HCT116 (cell line): ENCODE data around the gene IER3. TPM values are rescaled to one million over a fixed set of nuclear protein-coding genes. Genes with fewer than 3 reads are reported as not detected.

Experiments
- ATAC-seq: fragments of 200-7000 bp; cut with Tn5 transposase; 2 replicates; pipeline ENCODE4 v1.9.1; 2020; ENCODE audit warnings: mild to moderate bottlenecking, moderate library complexity
- BruUV-seq: library from RNA; stranded (reverse); fragments of 400-500 nt; replicated peaks from 2 replicates; lab custom pipeline; 2021; lab: Mats Ljungman, UMichigan
- CTCF ChIA-PET: fragments of 300-600 bp; sonication (Branson Sonifier 250); formaldehyde crosslinking; loops from one replicate; lab custom pipeline; 2021; ENCODE audit warnings: antibody characterized with exemption; lab: Charles Lee
- POLR2A ChIA-PET: fragments of 300-600, 350-600 bp; sonication (Branson Sonifier 250); formaldehyde crosslinking; loops from one replicate; lab custom pipeline; 2021; ENCODE audit warnings: antibody characterized with exemption; lab: Charles Lee
- RAD21 ChIA-PET, 2 experiments: fragments of 300-600 bp; sonication (Branson Sonifier 250); formaldehyde crosslinking; loops; one replicate each; lab custom pipeline; 2023; ENCODE audit warnings: low total read pairs in 2 of 2; ENCODE audit not compliant: uncharacterized antibody in 2 of 2, unreplicated experiment in 2 of 2, low non-redundant PET in 1 of 2; lab: Charles Lee
- DNase-seq: peaks from one replicate; pipeline ENCODE4 v3.0.0-alpha.2; 2010; ENCODE audit warnings: low read depth, low spot score
- H2AFZ ChIP-seq: fragments of 200-600 bp; shearing (Covaris generic), sonication (generic); 2 replicates; pipeline ENCODE4 v1.6.1; 2017; ENCODE audit warnings: low read depth, mixed run types, mixed read lengths, antibody characterized with exemption, low read length; ENCODE audit not compliant: poor library complexity, severe bottlenecking
- H3K27ac ChIP-seq: 2 replicates; pipeline ENCODE4 v1.5.1; 2012; ENCODE audit warnings: low read depth, low read length
- H3K27me3 ChIP-seq: fragments of 200-600 bp; sonication (generic); 2 replicates; pipeline ENCODE4 v1.6.1; 2016; ENCODE audit warnings: mixed run types, low read length, mixed read lengths; ENCODE audit not compliant: insufficient read depth
- H3K36me3 ChIP-seq, 2 experiments: fragments of 200-500 bp in 1 of 2; fragments of 200-600 bp in 1 of 2; sonication (Bioruptor generic) in 1 of 2; sonication (generic) in 1 of 2; 2 replicates each; pipeline versions ENCODE4 v1.5.1 to v1.6.1; 2014 to 2016; ENCODE audit warnings: low read length in 2 of 2, inconsistent platforms in 1 of 2, mixed read lengths in 1 of 2, mixed run types in 1 of 2; ENCODE audit not compliant: insufficient read depth in 2 of 2, control insufficient read depth in 1 of 2
- H3K4me1 ChIP-seq, 2 experiments: fragments of 200-600 bp in 1 of 2; sonication (generic) in 1 of 2; 2 replicates each; pipeline versions ENCODE4 v1.5.1 to v1.6.1; 2012 to 2017; ENCODE audit warnings: low read length in 2 of 2, inconsistent platforms in 1 of 2, mild to moderate bottlenecking in 1 of 2, mixed read lengths in 1 of 2, mixed run types in 1 of 2, moderate library complexity in 1 of 2; ENCODE audit not compliant: insufficient read depth in 2 of 2, control insufficient read depth in 1 of 2
- H3K4me2 ChIP-seq: fragments of 200-600 bp; sonication (generic); 2 replicates; pipeline ENCODE4 v1.6.1; 2017; ENCODE audit warnings: mixed run types, low read length, mixed read lengths
- H3K4me3 ChIP-seq, 2 experiments: fragments of 200-600 bp in 1 of 2; sonication (generic) in 1 of 2; replicated peaks in 1 of 2; 2 replicates each; pipeline ENCODE4 v1.5.1; 2011 to 2016; ENCODE audit warnings: low read length in 2 of 2, control low read depth in 1 of 2, low read depth in 1 of 2, mild to moderate bottlenecking in 1 of 2, mixed read lengths in 1 of 2, mixed run types in 1 of 2
- H3K79me2 ChIP-seq: fragments of 200-600 bp; sonication (generic); 2 replicates; pipeline ENCODE4 v1.6.1; 2017; ENCODE audit warnings: mild to moderate bottlenecking, mixed run types, low read length, moderate library complexity, mixed read lengths; ENCODE audit not compliant: insufficient read depth
- H3K9ac ChIP-seq: fragments of 200-600 bp; sonication (generic); 2 replicates; pipeline ENCODE4 v1.6.1; 2016; ENCODE audit warnings: low read length, mixed read lengths
- H3K9me2 ChIP-seq: fragments of 200-600 bp; sonication (generic), shearing (Covaris generic); 2 replicates; pipeline ENCODE4 v1.6.1; 2017; ENCODE audit warnings: mixed run types, mild to moderate bottlenecking, moderate library complexity; ENCODE audit not compliant: insufficient read depth
- H3K9me3 ChIP-seq, 2 experiments: fragments of 200-500 bp in 1 of 2; fragments of 200-600 bp in 1 of 2; sonication (Bioruptor generic) in 1 of 2; sonication (generic) in 1 of 2; 2 replicates each; pipeline ENCODE4 v1.6.1; 2014 to 2017; ENCODE audit warnings: low read length in 2 of 2, mixed read lengths in 2 of 2, inconsistent platforms in 1 of 2, low read depth in 1 of 2, mild to moderate bottlenecking in 1 of 2, mixed run types in 1 of 2, moderate library complexity in 1 of 2; ENCODE audit not compliant: control insufficient read depth in 1 of 2, insufficient read depth in 1 of 2
- H4K20me1 ChIP-seq: fragments of 200-600 bp; sonication (generic), shearing (Covaris generic); 2 replicates; pipeline ENCODE4 v1.6.1; 2017; ENCODE audit warnings: mixed run types, mild to moderate bottlenecking, moderate library complexity; ENCODE audit not compliant: insufficient read depth
- CEBPB ChIP-seq: IDR thresholded peaks from 2 replicates; pipeline ENCODE4 v1.6.1; 2012; ENCODE audit warnings: low read depth
- CTCF ChIP-seq, 3 experiments: fragments of 200-600 bp in 1 of 3; sonication (generic) in 1 of 3; IDR thresholded peaks in 2 of 3; conservative IDR thresholded peaks in 1 of 3; 2 replicates each; pipeline ENCODE4 v1.5.1; 2012 to 2017; ENCODE audit warnings: low read depth in 2 of 3, low read length in 2 of 3, antibody characterized with exemption in 1 of 3, borderline replicate concordance in 1 of 3, control low read depth in 1 of 3, mild to moderate bottlenecking in 1 of 3, mixed read lengths in 1 of 3, mixed run types in 1 of 3, moderate library complexity in 1 of 3; ENCODE audit not compliant: insufficient read depth in 1 of 3
- EGR1 ChIP-seq: IDR thresholded peaks from 2 replicates; pipeline ENCODE4 v1.6.1; 2012; ENCODE audit warnings: low read depth
- EZH2 ChIP-seq: fragments of 200-600 bp; sonication (generic); IDR thresholded peaks from 2 replicates; pipeline ENCODE4 v1.6.1; 2017; ENCODE audit warnings: antibody characterized with exemption, mixed run types
- EZH2phosphoT487 ChIP-seq: fragments of 200-600 bp; IDR thresholded peaks from 2 replicates; pipeline ENCODE4 v1.6.1; 2018; ENCODE audit warnings: antibody characterized with exemption, borderline replicate concordance
- FOSL1 ChIP-seq: IDR thresholded peaks from 2 replicates; pipeline ENCODE4 v1.6.1; 2012; ENCODE audit warnings: low read depth
- JUND ChIP-seq: IDR thresholded peaks from 2 replicates; pipeline ENCODE4 v1.6.1; 2012
- MAX ChIP-seq: IDR thresholded peaks from 2 replicates; pipeline ENCODE4 v1.6.1; 2012
- POLR2AphosphoS5 ChIP-seq: IDR thresholded peaks from 2 replicates; pipeline ENCODE4 v1.6.1; 2011; ENCODE audit warnings: mild to moderate bottlenecking, low read depth, low read length, moderate library complexity
- SP1 ChIP-seq: IDR thresholded peaks from 2 replicates; pipeline ENCODE4 v1.6.1; 2012; ENCODE audit warnings: low read depth
- ZBTB33 ChIP-seq: IDR thresholded peaks from 2 replicates; pipeline ENCODE4 v1.6.1; 2011; ENCODE audit warnings: mild to moderate bottlenecking, low read length, moderate library complexity; ENCODE audit not compliant: insufficient replicate concordance; ENCODE audit errors: extremely low read depth
- intact Hi-C: fragments of 100-400 bp; cut with micrococcal nuclease; formaldehyde crosslinking; loops from 2 replicates; pipeline ENCODE4 v1.10.0; 2022
- total RNA-seq: library from RNA; stranded (reverse); gene quantifications from one replicate; pipeline ENCODE4 v1.2.1, GENCODE V29; 2021; ENCODE audit not compliant: unreplicated experiment

Gene IER3
- total RNA-seq, 1 experiment from 2014 or later, result 952 TPM

DNA sequence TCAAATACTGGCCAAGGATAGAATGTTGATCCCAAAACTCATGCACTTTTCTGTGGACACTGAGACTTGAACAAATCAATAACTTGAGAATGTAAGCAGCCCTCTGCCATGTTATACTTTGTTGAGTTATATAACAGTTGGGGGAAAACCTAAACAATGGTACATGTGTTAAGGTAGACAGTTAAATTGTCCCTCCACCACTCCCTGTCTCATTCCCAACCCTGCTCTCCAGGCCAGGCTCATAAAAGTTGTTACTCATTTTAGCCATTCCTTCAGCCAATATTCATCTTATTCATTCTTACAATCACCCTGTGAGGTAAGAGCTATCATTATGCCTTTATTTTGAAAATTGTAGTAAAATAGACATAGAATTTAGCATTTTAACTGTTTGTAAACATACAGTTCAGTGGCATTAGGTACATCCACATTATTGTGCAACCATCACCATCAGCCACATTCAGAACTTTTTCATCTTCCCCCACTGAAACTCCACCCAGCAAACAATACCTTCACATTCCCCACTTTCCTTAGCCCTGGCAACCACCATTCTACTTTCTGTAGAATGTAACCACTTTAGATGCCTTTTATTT, 38.2 kb upstream of the IER3 start:
- POLR2A ChIA-PET, result interaction anchor here (0.9 to 14.9 kb wide), 18 partner anchors 8 to 60 kb away, joined by 3 to 137 read pairs (median 8); partner anchors contain the start of genes FLOT1 and IER3
- no peak for TF ChIP-seq CTCF (IDR thresholded peaks at IDR 0.05 in 2 of 3, conservative IDR thresholded peaks at IDR 0.05 in 1 of 3; ENCODE audit: borderline replicate concordance in 1 of 3, insufficient read depth in 1 of 3, low read depth in 2 of 3, low read length in 2 of 3)
- no peak for TF ChIP-seq EZH2
- TF ChIP-seq JUND, result peak; percentile 56
- TF ChIP-seq MAX, result 0 out of 2 replicates have a peak, but pooled peaks have one; percentile 20
- TF ChIP-seq SP1, result peak; percentile 64
- 0 out of 2 replicates have a peak, but pooled peaks have one; percentile 9 for TF ChIP-seq EGR1
- TF ChIP-seq POLR2AphosphoS5, result peak; percentile 16; the same call in 1 of the 2 replicates
- no peak for TF ChIP-seq EZH2phosphoT487
- TF ChIP-seq FOSL1, result peak; percentile 45; the same call in 1 of the 2 replicates
- peak; percentile 85 for TF ChIP-seq CEBPB
- no peak for TF ChIP-seq ZBTB33
- H4K20me1 ChIP-seq, result no peaks in the 10 kb centered on the region
- peaks cover 81 to 99% of the 10 kb centered on the region in 2 experiments for H3K4me1 ChIP-seq
- RAD21 ChIA-PET, result interaction anchor here in 1 of 2 experiments (1.1 kb wide), 1 partner anchor 30 kb away, joined by 4 read pairs; no protein-coding TSS in a partner anchor
- peak overlapping the region; percentile 92 for H3K27ac ChIP-seq
- no peaks in the 10 kb centered on the region for H3K9me2 ChIP-seq
- no peaks in the 10 kb centered on the region for H3K9me3 ChIP-seq
- CTCF ChIA-PET, result no interaction called here
- H3K27me3 ChIP-seq, result no peaks in the 10 kb centered on the region
- no peak overlapping the region for H2AFZ ChIP-seq
- TSS peak; percentile 90 for BruUV-seq
- ATAC-seq (peak; percentile 47), DNase-seq (peak; percentile 75)
- intact Hi-C loops, result loop anchor here (1.0 to 2.0 kb wide), 3 partner anchors 30 to 38 kb away; partner anchors contain the start of gene IER3
- H3K36me3 ChIP-seq, result no peaks in the 10 kb centered on the region
- H3K4me2 ChIP-seq, result peak overlapping the region; percentile 84
- peak overlapping the region; percentile 27 to 48 for H3K4me3 ChIP-seq
- H3K9ac ChIP-seq, result peak overlapping the region; percentile 78
- no peaks in the 10 kb centered on the region for H3K79me2 ChIP-seq
